SK-N-SH (cell line): ENCODE data around the gene LAMTOR2. TPM values are rescaled to one million over a fixed set of nuclear protein-coding genes. Genes with fewer than 3 reads are reported as not detected.

Experiments used
- CTCF ChIA-PET: fragments of 300-600, 350-600 bp; formaldehyde crosslinking; extraction: SDS; loops from one replicate; lab custom pipeline; 2021; lab: Yijun Ruan, JAX
- POLR2A ChIA-PET: fragments of 350-600 bp; sonication (Branson Sonifier 250); formaldehyde crosslinking; extraction: SDS; loops from one replicate; lab custom pipeline; 2020; ENCODE audit warnings: antibody characterized with exemption, inconsistent platforms; lab: Yijun Ruan, JAX
- DNase-seq: peaks from one replicate; pipeline ENCODE4 v3.0.0; 2012
- H2AFZ ChIP-seq: fragments of 200-600 bp; sonication (generic); 2 replicates; pipeline ENCODE4 v1.8.1; 2016; ENCODE audit warnings: antibody characterized with exemption, mild to moderate bottlenecking, low read depth
- H3F3A ChIP-seq: fragments of 200-600 bp; sonication (generic); replicated peaks from 2 replicates; pipeline ENCODE3; 2016; ENCODE audit warnings: antibody characterized with exemption, mild to moderate bottlenecking; ENCODE audit not compliant: insufficient read depth
- H3K27ac ChIP-seq, 2 experiments: fragments of 200-500 bp in 1 of 2; fragments of 200-600 bp in 1 of 2; sonication (Bioruptor generic) in 1 of 2; sonication (generic), shearing (Covaris generic) in 1 of 2; 2 replicates each; pipeline versions ENCODE4 v1.5.1 to v1.6.1; 2014 to 2016; ENCODE audit warnings: low read depth in 2 of 2, inconsistent platforms in 1 of 2, low read length in 1 of 2, mild to moderate bottlenecking in 1 of 2, mixed read lengths in 1 of 2
- H3K27me3 ChIP-seq: fragments of 200-600 bp; sonication (generic), shearing (Covaris generic); 2 replicates; pipeline ENCODE4 v1.6.1; 2016; ENCODE audit warnings: mixed run types; ENCODE audit not compliant: insufficient read depth
- H3K36me3 ChIP-seq, 2 experiments: fragments of 200-500 bp in 1 of 2; fragments of 200-600 bp in 1 of 2; sonication (Bioruptor generic) in 1 of 2; sonication (generic) in 1 of 2; replicated peaks in 1 of 2; 2 replicates each; pipeline versions ENCODE3 to v1.5.1; 2014 to 2016; ENCODE audit warnings: low read length in 1 of 2, mild to moderate bottlenecking in 1 of 2; ENCODE audit not compliant: insufficient read depth in 2 of 2, control insufficient read depth in 1 of 2
- H3K4me1 ChIP-seq, 2 experiments: fragments of 200-500 bp in 1 of 2; fragments of 200-600 bp in 1 of 2; sonication (Bioruptor generic) in 1 of 2; sonication (generic), shearing (Covaris generic) in 1 of 2; 2 replicates each; pipeline versions ENCODE4 v1.5.1 to v1.6.1; 2014 to 2016; ENCODE audit warnings: low read depth in 1 of 2, low read length in 1 of 2, mixed run types in 1 of 2; ENCODE audit not compliant: insufficient read depth in 2 of 2, control insufficient read depth in 1 of 2
- H3K4me2 ChIP-seq: fragments of 200-600 bp; sonication (generic), shearing (Covaris generic); 2 replicates; pipeline ENCODE4 v1.6.1; 2017; ENCODE audit warnings: mixed run types
- H3K4me3 ChIP-seq, 2 experiments: fragments of 200-500 bp in 1 of 2; fragments of 200-600 bp in 1 of 2; sonication (Bioruptor generic) in 1 of 2; sonication (generic), shearing (Covaris generic) in 1 of 2; 2 replicates each; pipeline versions ENCODE4 v1.5.1 to v1.8.1; 2014 to 2016; ENCODE audit warnings: low read depth in 2 of 2, inconsistent platforms in 1 of 2, low read length in 1 of 2, mild to moderate bottlenecking in 1 of 2, mixed read lengths in 1 of 2, moderate library complexity in 1 of 2
- H3K79me2 ChIP-seq: fragments of 200-600 bp; sonication (generic); 2 replicates; pipeline ENCODE4 v1.8.1; 2017; ENCODE audit warnings: mild to moderate bottlenecking; ENCODE audit not compliant: insufficient read depth
- H3K9ac ChIP-seq: fragments of 200-600 bp; sonication (generic); 2 replicates; pipeline ENCODE4 v1.6.1; 2017; ENCODE audit warnings: mixed run types
- H3K9me2 ChIP-seq: fragments of 200-600 bp; sonication (generic); 2 replicates; pipeline ENCODE4 v1.6.1; 2017; ENCODE audit warnings: mixed run types
- H3K9me3 ChIP-seq: fragments of 200-600 bp; sonication (generic); 2 replicates; pipeline ENCODE4 v1.6.1; 2017; ENCODE audit warnings: mixed run types, mild to moderate bottlenecking, moderate library complexity
- H4K20me1 ChIP-seq: fragments of 200-600 bp; sonication (generic); 2 replicates; pipeline ENCODE4 v1.6.1; 2017; ENCODE audit warnings: mild to moderate bottlenecking, mixed run types; ENCODE audit not compliant: insufficient read depth
- CHD2 ChIP-seq: fragments of 150-350 bp; IDR thresholded peaks from 2 replicates; pipeline ENCODE4 v1.6.1; 2018; ENCODE audit warnings: low read length; ENCODE audit not compliant: partially characterized antibody
- ELF1 ChIP-seq: IDR thresholded peaks from 2 replicates; pipeline ENCODE4 v1.4.0; 2012
- EP300 ChIP-seq, 2 experiments: IDR thresholded peaks; 2 replicates each; pipeline versions ENCODE4 v1.4.0 to v1.6.1; 2012; ENCODE audit warnings: borderline replicate concordance in 1 of 2, low read depth in 1 of 2, low read length in 1 of 2
- EZH2phosphoT487 ChIP-seq: fragments of 200-600 bp; sonication (generic); IDR thresholded peaks from 2 replicates; pipeline ENCODE4 v1.6.1; 2017; ENCODE audit warnings: low read depth, mixed run types, mild to moderate bottlenecking, antibody characterized with exemption, moderate library complexity, borderline replicate concordance
- FOSL2 ChIP-seq: IDR thresholded peaks from 2 replicates; pipeline ENCODE4 v1.4.0; 2012; ENCODE audit warnings: low read depth, mild to moderate bottlenecking, moderate library complexity, borderline replicate concordance
- GABPA ChIP-seq: IDR thresholded peaks from 2 replicates; pipeline ENCODE4 v1.4.0; 2012; ENCODE audit warnings: low read depth, mild to moderate bottlenecking
- MXI1 ChIP-seq: IDR thresholded peaks from 2 replicates; pipeline ENCODE4 v1.6.1; 2012; ENCODE audit warnings: mild to moderate bottlenecking, low read depth, low read length, improper control_type of control experiment
- NFIC ChIP-seq: IDR thresholded peaks from 2 replicates; pipeline ENCODE4 v1.4.0; 2012; ENCODE audit warnings: borderline replicate concordance
- RCOR1 ChIP-seq: fragments of 150-350 bp; IDR thresholded peaks from 2 replicates; pipeline ENCODE4 v1.6.1; 2017; ENCODE audit warnings: antibody characterized with exemption, low read length
- RFX5 ChIP-seq: IDR thresholded peaks from 2 replicates; pipeline ENCODE4 v1.6.1; 2012; ENCODE audit warnings: mild to moderate bottlenecking, improper control_type of control experiment, low read length
- SIN3A ChIP-seq: IDR thresholded peaks from 2 replicates; pipeline ENCODE4 v1.6.1; 2012; ENCODE audit warnings: low read depth, mild to moderate bottlenecking, low read length, moderate library complexity, borderline replicate concordance
- TEAD4 ChIP-seq: IDR thresholded peaks from 2 replicates; pipeline ENCODE4 v1.4.0; 2012; ENCODE audit warnings: mild to moderate bottlenecking, borderline replicate concordance; ENCODE audit not compliant: insufficient read depth
- WGBS: methylation state at CpG from one replicate; pipeline ENCODE4 v1.1.6; 2017; ENCODE audit warnings: low lambda C conversion rate; 5-methylcytosine and 5-hydroxymethylcytosine counted together
- polyA plus RNA-seq, 3 experiments: library from polyadenylated mRNA; depleted of rRNA; stranded (reverse); fragments of >200 nt; gene quantifications; 2 replicates each; pipeline ENCODE4 v1.2.3, GENCODE V29; 2012

Gene LAMTOR2
- polyA plus RNA-seq, 1 of the 3 experiments (the other 2 are of a cell fraction): 230 TPM

GRCh38 chr1:156103521-156103947 is 49.0 kb downstream of the LAMTOR2 start (continued):
- TF ChIP-seq MXI1: no peak
- TF ChIP-seq CHD2: no peak
- no peak for TF ChIP-seq GABPA
- TF ChIP-seq EP300 (IDR thresholded peaks at IDR 0.05; ENCODE audit: borderline replicate concordance in 1 of 2, low read depth in 1 of 2, low read length in 1 of 2): 0 out of 4 replicates have a peak, but pooled peaks of 1 of the 2 experiments have one; percentile 12
- TF ChIP-seq TEAD4: no peak
- peak; percentile 84 for TF ChIP-seq NFIC
- TF ChIP-seq SIN3A: peak; percentile 2; the same call in 1 of the 2 replicates
- no peak for TF ChIP-seq RCOR1
- TF ChIP-seq EZH2phosphoT487: no peak
- peak; percentile 64; the same call in 1 of the 2 replicates for TF ChIP-seq FOSL2
- 0 out of 2 replicates have a peak, but pooled peaks have one; percentile 5 for TF ChIP-seq ELF1

- Histone ChIP-seq H3K9me3 (no peaks in the 10 kb centered on the region), H3K4me1 (peaks cover 58 to 63% of the 10 kb centered on the region in 2 experiments), H3K79me2 (peaks cover 40% of the 10 kb centered on the region), H3K9me2 (no peaks in the 10 kb centered on the region), H3K36me3 (no peaks in the 10 kb centered on the region), H3K9ac (peak overlapping the region; percentile 89)
- 58% methylated on average over 9 of the region's 15 CpGs for WGBS
- peak; percentile 79 for TF ChIP-seq RFX5
- peak; percentile 64 for TF ChIP-seq NFIC
- no peak for TF ChIP-seq EP300 (IDR thresholded peaks at IDR 0.05; ENCODE audit: borderline replicate concordance in 1 of 2, low read depth in 1 of 2, low read length in 1 of 2)
- no peak for TF ChIP-seq ELF1
- 0 out of 2 replicates have a peak, but pooled peaks have one; percentile 19 for TF ChIP-seq MXI1
- TF ChIP-seq, all 33 proteins: peak for 3
- Histone ChIP-seq H2AFZ (no peak overlapping the region), H4K20me1 (no peaks in the 10 kb centered on the region), H3K4me3 (no peak overlapping the region), H3K27ac (peak overlapping the region; percentile 77 to 99), H3K27me3 (no peaks in the 10 kb centered on the region), H3F3A (peaks cover 51% of the 10 kb centered on the region), H3K4me2 (peak overlapping the region; percentile 73)
- CTCF ChIA-PET: interaction anchor here (1.4 to 29.6 kb wide), 4 partner anchors 8 to 121 kb away, joined by 4 to 1559 read pairs (median 45); partner anchors contain the start of gene LMNA
- peak; percentile 81 for DNase-seq
- POLR2A ChIA-PET: interaction anchor here (0.8 to 1.6 kb wide), 2 partner anchors 9 to 19 kb away, joined by 3 to 8 read pairs; partner anchors contain the start of gene LMNA
Measured at GRCh38 chr1:156104065-156104810, 49.7 kb downstream of the LAMTOR2 start.
